ENCODE results near the gene STXBP1.

- no peak for TF ChIP-seq ZNF274 (IDR thresholded peaks at IDR 0.05; ENCODE audit: low read depth, low read length)
- no peak for TF ChIP-seq EGR1 (IDR thresholded peaks at IDR 0.05; ENCODE audit: low read depth)
- TF ChIP-seq CTCF (IDR thresholded peaks at IDR 0.05 in 2 of 3, conservative IDR thresholded peaks at IDR 0.05 in 1 of 3; ENCODE audit: borderline replicate concordance in 1 of 3, insufficient read depth in 1 of 3, low read depth in 2 of 3, low read length in 2 of 3) = no peak
- TF ChIP-seq POLR2A (IDR thresholded peaks at IDR 0.05; ENCODE audit: borderline replicate concordance, extremely low read depth, insufficient read depth, insufficient read length) = no peak
- TF ChIP-seq MAX (IDR thresholded peaks at IDR 0.05) = no peak
- no peak for TF ChIP-seq ZBTB33 (IDR thresholded peaks at IDR 0.05; ENCODE audit: extremely low read depth, insufficient replicate concordance, low read length)
- no peak for TF ChIP-seq CEBPB (IDR thresholded peaks at IDR 0.05; ENCODE audit: low read depth)
- no peak for TF ChIP-seq YY1 (IDR thresholded peaks at IDR 0.05; ENCODE audit: extremely low read depth, insufficient replicate concordance, low read depth, low read length)
- TF ChIP-seq CBX3 (IDR thresholded peaks at IDR 0.05; ENCODE audit: low read depth) = no peak
- no peak for TF ChIP-seq EZH2phosphoT487 (IDR thresholded peaks at IDR 0.05; ENCODE audit: borderline replicate concordance)
- no peak for TF ChIP-seq POLR2AphosphoS5 (IDR thresholded peaks at IDR 0.05; ENCODE audit: low read depth, low read length)
These were observed 36.0 kb upstream of the STXBP1 start for GRCh38 chr9:127575875-127576778.
